Measurements from ENCODE around the gene BOD1. TPM values are rescaled to one million over a fixed set of nuclear protein-coding genes. Genes with fewer than 3 reads are reported as not detected.

BOD1 gene
- total and polyA plus RNA-seq, 5 donors from 2014 or later: 8.0 to 23.0 (median 15.7) TPM

GRCh38 chr5:173657741-173658356, 41.4 kb upstream of the BOD1 start:
- H3K36me3 ChIP-seq (ENCODE audit: control insufficient read depth, insufficient read depth, low read length): no peaks in the 10 kb centered on the region
- no peak for DNase-seq
- Mint-ChIP-seq H3K27me3 (no peaks in the 10 kb centered on the region), H3K4me3 (no peak overlapping the region), H3K36me3 (no peaks in the 10 kb centered on the region), H3K4me1 (no peaks in the 10 kb centered on the region), H3K9me3 (peaks cover 0 to 7% (median 2%) of the 10 kb centered on the region in 7 donors), H3K27ac (no peak overlapping the region)
- no peak for ATAC-seq (ENCODE audit: low read depth in 2 of 2)
- H3K9me3 ChIP-seq (ENCODE audit: control insufficient read depth in 2 of 2, low read length in 2 of 2): peaks cover 0 to 6% of the 10 kb centered on the region in 2 experiments
- H3K4me3 ChIP-seq (ENCODE audit: low read depth, low read length): no peak overlapping the region
- no peaks in the 10 kb centered on the region for H3K4me1 ChIP-seq (ENCODE audit: control insufficient read depth, insufficient read depth, low read length, poor library complexity, severe bottlenecking)
- H3K27ac ChIP-seq (ENCODE audit: insufficient read depth, low read length, poor library complexity, severe bottlenecking): no peak overlapping the region
- H3K27me3 ChIP-seq (ENCODE audit: control insufficient read depth, insufficient read depth, low read length): no peaks in the 10 kb centered on the region

GRCh38 chr5:173655196-173655797, 38.8 kb upstream of the BOD1 start:
- DNase-seq (no peak), ATAC-seq (ENCODE audit: low read depth in 2 of 2) (no peak)
- Mint-ChIP-seq H3K9me3 (peaks cover 0 to 19% (median 7%) of the 10 kb centered on the region in 7 donors), H3K27me3 (peaks cover 19% of the 10 kb centered on the region), H3K4me3 (no peak overlapping the region), H3K27ac (no peak overlapping the region), H3K36me3 (no peaks in the 10 kb centered on the region), H3K4me1 (no peaks in the 10 kb centered on the region)
- H3K4me3 ChIP-seq (ENCODE audit: low read depth, low read length): no peak overlapping the region
- no peaks in the 10 kb centered on the region for H3K4me1 ChIP-seq (ENCODE audit: control insufficient read depth, insufficient read depth, low read length, poor library complexity, severe bottlenecking)
- no peak overlapping the region for H3K27ac ChIP-seq (ENCODE audit: insufficient read depth, low read length, poor library complexity, severe bottlenecking)
- no peaks in the 10 kb centered on the region for H3K27me3 ChIP-seq (ENCODE audit: control insufficient read depth, insufficient read depth, low read length)
- no peaks in the 10 kb centered on the region for H3K36me3 ChIP-seq (ENCODE audit: control insufficient read depth, insufficient read depth, low read length)
- H3K9me3 ChIP-seq (ENCODE audit: control insufficient read depth in 2 of 2, low read length in 2 of 2): peaks cover 6% of the 10 kb centered on the region in 2 experiments

GRCh38 chr5:173653822-173654523, 37.5 kb upstream of the BOD1 start:
- Mint-ChIP-seq H3K27me3 (peaks cover 21% of the 10 kb centered on the region), H3K4me3 (no peak overlapping the region), H3K27ac (no peak overlapping the region), H3K9me3 (peaks cover 0 to 19% (median 5%) of the 10 kb centered on the region in 7 donors), H3K4me1 (no peaks in the 10 kb centered on the region), H3K36me3 (no peaks in the 10 kb centered on the region)
- H3K27ac ChIP-seq (ENCODE audit: insufficient read depth, low read length, poor library complexity, severe bottlenecking): no peak overlapping the region
- H3K4me1 ChIP-seq (ENCODE audit: control insufficient read depth, insufficient read depth, low read length, poor library complexity, severe bottlenecking): no peaks in the 10 kb centered on the region
- no peak overlapping the region for H3K4me3 ChIP-seq (ENCODE audit: low read depth, low read length)
- no peak for ATAC-seq (ENCODE audit: low read depth in 2 of 2)
- peaks cover 6% of the 10 kb centered on the region in 2 experiments for H3K9me3 ChIP-seq (ENCODE audit: control insufficient read depth in 2 of 2, low read length in 2 of 2)
- DNase-seq: no peak
- no peaks in the 10 kb centered on the region for H3K27me3 ChIP-seq (ENCODE audit: control insufficient read depth, insufficient read depth, low read length)
- H3K36me3 ChIP-seq (ENCODE audit: control insufficient read depth, insufficient read depth, low read length): no peaks in the 10 kb centered on the region

GRCh38 chr5:173648308-173648866, 31.9 kb upstream of the BOD1 start:
- no peak overlapping the region for H3K27ac ChIP-seq (ENCODE audit: insufficient read depth, low read length, poor library complexity, severe bottlenecking)
- ATAC-seq (ENCODE audit: low read depth in 2 of 2): no peak
- H3K9me3 Mint-ChIP-seq: peaks cover 0 to 14% (median 2%) of the 10 kb centered on the region in 7 donors
- no peaks in the 10 kb centered on the region for H3K36me3 ChIP-seq (ENCODE audit: control insufficient read depth, insufficient read depth, low read length)
- no peak overlapping the region for H3K4me3 ChIP-seq (ENCODE audit: low read depth, low read length)
- DNase-seq: no peak
- no peaks in the 10 kb centered on the region for H3K4me1 Mint-ChIP-seq
- H3K27me3 ChIP-seq (ENCODE audit: control insufficient read depth, insufficient read depth, low read length): no peaks in the 10 kb centered on the region
- H3K36me3 Mint-ChIP-seq: no peaks in the 10 kb centered on the region
- peaks cover 21% of the 10 kb centered on the region for H3K27me3 Mint-ChIP-seq
- H3K4me3 Mint-ChIP-seq: no peak overlapping the region
- H3K9me3 ChIP-seq (ENCODE audit: control insufficient read depth in 2 of 2, low read length in 2 of 2): peaks cover 3 to 6% of the 10 kb centered on the region in 2 experiments
- H3K27ac Mint-ChIP-seq: no peak overlapping the region
- H3K4me1 ChIP-seq (ENCODE audit: control insufficient read depth, insufficient read depth, low read length, poor library complexity, severe bottlenecking): no peaks in the 10 kb centered on the region

- Mint-ChIP-seq H3K9me3 (peaks cover 0 to 2% (median 0%) of the 10 kb centered on the region in 7 donors), H3K27me3 (peaks cover 16% of the 10 kb centered on the region), H3K4me1 (no peaks in the 10 kb centered on the region), H3K4me3 (no peak overlapping the region), H3K27ac (peak overlapping the region in 1 of 3 donors; percentile 4), H3K36me3 (no peaks in the 10 kb centered on the region)
- peaks cover 0 to under 1% of the 10 kb centered on the region in 2 experiments for H3K9me3 ChIP-seq (ENCODE audit: control insufficient read depth in 2 of 2, low read length in 2 of 2)
- DNase-seq (no peak), ATAC-seq (ENCODE audit: low read depth in 2 of 2) (no peak)
- H3K4me3 ChIP-seq (ENCODE audit: low read depth, low read length): no peak overlapping the region
- H3K4me1 ChIP-seq (ENCODE audit: control insufficient read depth, insufficient read depth, low read length, poor library complexity, severe bottlenecking): no peaks in the 10 kb centered on the region
- no peaks in the 10 kb centered on the region for H3K27me3 ChIP-seq (ENCODE audit: control insufficient read depth, insufficient read depth, low read length)
- no peaks in the 10 kb centered on the region for H3K36me3 ChIP-seq (ENCODE audit: control insufficient read depth, insufficient read depth, low read length)
- no peak overlapping the region for H3K27ac ChIP-seq (ENCODE audit: insufficient read depth, low read length, poor library complexity, severe bottlenecking)
These were observed 30.2 kb upstream of the BOD1 start for GRCh38 chr5:173646692-173647091.

GRCh38 chr5:173645890-173646574, 29.6 kb upstream of the BOD1 start:
- H3K27ac Mint-ChIP-seq: no peak overlapping the region
- H3K27me3 Mint-ChIP-seq: peaks cover 10% of the 10 kb centered on the region
- no peaks in the 10 kb centered on the region for H3K36me3 ChIP-seq (ENCODE audit: control insufficient read depth, insufficient read depth, low read length)
- no peak for DNase-seq
- no peaks in the 10 kb centered on the region for H3K4me1 Mint-ChIP-seq
- no peak overlapping the region for H3K27ac ChIP-seq (ENCODE audit: insufficient read depth, low read length, poor library complexity, severe bottlenecking)
- no peak overlapping the region for H3K4me3 ChIP-seq (ENCODE audit: low read depth, low read length)
- ATAC-seq (ENCODE audit: low read depth in 2 of 2): no peak
- H3K4me1 ChIP-seq (ENCODE audit: control insufficient read depth, insufficient read depth, low read length, poor library complexity, severe bottlenecking): no peaks in the 10 kb centered on the region
- H3K4me3 Mint-ChIP-seq: no peak overlapping the region
- no peaks in the 10 kb centered on the region for H3K9me3 ChIP-seq (ENCODE audit: control insufficient read depth in 2 of 2, low read length in 2 of 2)
- no peaks in the 10 kb centered on the region for H3K36me3 Mint-ChIP-seq
- no peaks in the 10 kb centered on the region for H3K27me3 ChIP-seq (ENCODE audit: control insufficient read depth, insufficient read depth, low read length)
- H3K9me3 Mint-ChIP-seq: no peaks in the 10 kb centered on the region

GRCh38 chr5:173645437-173645807, 29.0 kb upstream of the BOD1 start:
- no peaks in the 10 kb centered on the region for H3K27me3 ChIP-seq (ENCODE audit: control insufficient read depth, insufficient read depth, low read length)
- no peak overlapping the region for H3K4me3 ChIP-seq (ENCODE audit: low read depth, low read length)
- H3K9me3 ChIP-seq (ENCODE audit: control insufficient read depth in 2 of 2, low read length in 2 of 2): no peaks in the 10 kb centered on the region
- Mint-ChIP-seq H3K36me3 (no peaks in the 10 kb centered on the region), H3K4me3 (no peak overlapping the region), H3K9me3 (no peaks in the 10 kb centered on the region), H3K4me1 (no peaks in the 10 kb centered on the region), H3K27me3 (peaks cover 8% of the 10 kb centered on the region), H3K27ac (no peak overlapping the region)
- H3K27ac ChIP-seq (ENCODE audit: insufficient read depth, low read length, poor library complexity, severe bottlenecking): no peak overlapping the region
- no peaks in the 10 kb centered on the region for H3K36me3 ChIP-seq (ENCODE audit: control insufficient read depth, insufficient read depth, low read length)
- ATAC-seq (ENCODE audit: low read depth in 2 of 2): no peak
- no peaks in the 10 kb centered on the region for H3K4me1 ChIP-seq (ENCODE audit: control insufficient read depth, insufficient read depth, low read length, poor library complexity, severe bottlenecking)
- no peak for DNase-seq
